HepG2 (cell line): ENCODE data around the gene PCGF6. TPM values are rescaled to one million over a fixed set of nuclear protein-coding genes. Genes with fewer than 3 reads are reported as not detected.

Experiments used
- ARID2 ChIP-seq: sonication (generic); formaldehyde crosslinking; IDR thresholded peaks from 2 replicates; pipeline ENCODE4 v1.8.1; 2022; ENCODE audit warnings: mild to moderate bottlenecking, missing genetic modification reagents, borderline replicate concordance
- ATF6 ChIP-seq: sonication (generic); formaldehyde crosslinking; conservative IDR thresholded peaks from 2 replicates; pipeline ENCODE4 v1.4.0; 2020; ENCODE audit warnings: missing genetic modification reagents
- CREB1 ChIP-seq, 2 experiments: fragments of 450-650 bp in 1 of 2; IDR thresholded peaks; 2 replicates each; pipeline ENCODE4 v1.6.1; 2016 to 2017; ENCODE audit warnings: control low read depth in 1 of 2, mild to moderate bottlenecking in 1 of 2, missing compliant biosample characterization in 1 of 2, missing genetic modification characterization in 1 of 2
- GATA4 ChIP-seq: sonication (generic); IDR thresholded peaks from 2 replicates; pipeline ENCODE4 v1.6.1; 2016; ENCODE audit warnings: antibody characterized with exemption, low read depth, borderline replicate concordance
- GZF1 ChIP-seq: sonication (generic); formaldehyde crosslinking; IDR thresholded peaks from 2 replicates; pipeline ENCODE4 v1.5.1; 2020; ENCODE audit warnings: mild to moderate bottlenecking, missing genetic modification reagents
- HDAC2 ChIP-seq: sonication (generic); formaldehyde crosslinking; IDR thresholded peaks from 2 replicates; pipeline ENCODE4 v1.4.0; 2020; ENCODE audit warnings: missing genetic modification reagents
- HIVEP1 ChIP-seq: sonication (generic); formaldehyde crosslinking; IDR thresholded peaks from 2 replicates; pipeline ENCODE4 v1.4.0; 2020; ENCODE audit warnings: mild to moderate bottlenecking, missing genetic modification reagents
- IRF2 ChIP-seq: IDR thresholded peaks from 2 replicates; pipeline ENCODE4 v1.6.1; 2018; ENCODE audit warnings: missing genetic modification reagents, missing compliant biosample characterization
- KLF13 ChIP-seq: sonication (generic); formaldehyde crosslinking; IDR thresholded peaks from 2 replicates; pipeline ENCODE4 v1.4.0; 2020; ENCODE audit warnings: mild to moderate bottlenecking, missing genetic modification reagents
- PAX8 ChIP-seq: sonication (generic); formaldehyde crosslinking; IDR thresholded peaks from 2 replicates; pipeline ENCODE4 v1.8.0; 2022; ENCODE audit warnings: mild to moderate bottlenecking, missing genetic modification reagents, borderline replicate concordance
- REXO4 ChIP-seq: sonication (generic); formaldehyde crosslinking; IDR thresholded peaks from 2 replicates; pipeline ENCODE4 v1.8.0; 2022; ENCODE audit warnings: missing genetic modification reagents, mild to moderate bottlenecking, borderline replicate concordance
- SALL2 ChIP-seq: sonication (generic); formaldehyde crosslinking; IDR thresholded peaks from 2 replicates; pipeline ENCODE4 v1.8.1; 2023; ENCODE audit warnings: mild to moderate bottlenecking, missing genetic modification reagents, inconsistent platforms
- SP5 ChIP-seq: IDR thresholded peaks from 2 replicates; pipeline ENCODE4 v1.6.1; 2016; ENCODE audit warnings: low read depth, borderline replicate concordance
- SRSF1 ChIP-seq: fragments of 200-400 bp; formaldehyde crosslinking; optimal IDR thresholded peaks from 2 replicates; pipeline ENCODE3; 2017; ENCODE audit warnings: mild to moderate bottlenecking, low read depth, low read length, moderate library complexity
- TOE1 ChIP-seq: sonication (generic); formaldehyde crosslinking; IDR thresholded peaks from 2 replicates; pipeline ENCODE4 v1.4.0; 2020; ENCODE audit warnings: mild to moderate bottlenecking, missing genetic modification reagents
- ZFP36 ChIP-seq: fragments of 150-350 bp; IDR thresholded peaks from 2 replicates; pipeline ENCODE4 v1.6.1; 2018; ENCODE audit warnings: borderline replicate concordance, low read length, low read depth; ENCODE audit not compliant: partially characterized antibody
- ZNF20 ChIP-seq: sonication (generic); formaldehyde crosslinking; IDR thresholded peaks from 2 replicates; pipeline ENCODE4 v1.4.0; 2020; ENCODE audit warnings: mild to moderate bottlenecking, moderate library complexity, missing genetic modification reagents
- ZNF225 ChIP-seq: sonication (generic); formaldehyde crosslinking; IDR thresholded peaks from 2 replicates; pipeline ENCODE4 v1.4.0; 2020; ENCODE audit warnings: mild to moderate bottlenecking, missing genetic modification reagents
- ZNF550 ChIP-seq: sonication (generic); formaldehyde crosslinking; IDR thresholded peaks from 2 replicates; pipeline ENCODE4 v1.4.0; 2020; ENCODE audit warnings: mild to moderate bottlenecking, missing genetic modification reagents, borderline replicate concordance
- ZNF605 ChIP-seq: sonication (generic); formaldehyde crosslinking; IDR thresholded peaks from 2 replicates; pipeline ENCODE4 v1.8.0; 2022; ENCODE audit warnings: mild to moderate bottlenecking, missing genetic modification reagents
- ZNF709 ChIP-seq: sonication (generic); formaldehyde crosslinking; IDR thresholded peaks from 2 replicates; pipeline ENCODE4 v1.5.0; 2020; ENCODE audit warnings: mild to moderate bottlenecking, missing genetic modification reagents
- ZNF747 ChIP-seq: sonication (generic); formaldehyde crosslinking; IDR thresholded peaks from 2 replicates; pipeline ENCODE4 v1.8.1; 2023; ENCODE audit warnings: missing genetic modification reagents, mild to moderate bottlenecking, borderline replicate concordance
- ZNF780A ChIP-seq: sonication (generic); formaldehyde crosslinking; IDR thresholded peaks from 2 replicates; pipeline ENCODE4 v1.8.0; 2022; ENCODE audit warnings: mild to moderate bottlenecking, missing genetic modification reagents, moderate library complexity
- ZNF792 ChIP-seq: IDR thresholded peaks from 2 replicates; pipeline ENCODE4 v1.6.1; 2016
- polyA plus RNA-seq, 8 experiments: library from polyadenylated mRNA; depleted of rRNA in 3 of 8; stranded (reverse) in 7 of 8; unstranded in 1 of 8; fragments of >200 nt; fragmentation: Illumina TruSeq in 4 of 8; extraction: Trizol in 4 of 8; gene quantifications; 2 replicates each; pipeline versions ENCODE4 v1.2.1 to v1.2.3, GENCODE V29; 2011 to 2016; ENCODE audit warnings: low read depth in 4 of 8, missing spikeins in 1 of 8, mixed read lengths in 1 of 8; ENCODE audit not compliant: insufficient read depth in 1 of 8
- total RNA-seq, 5 experiments: library from RNA; depleted of rRNA; stranded (reverse); fragments of >200 nt; fragmentation: Illumina TruSeq; extraction: Trizol; gene quantifications; 2 replicates each; pipeline ENCODE4 v1.2.3, GENCODE V29; 2016; ENCODE audit warnings: low read depth in 1 of 5
- TF ChIP-seq, protein P1 (sequence below): sonication (generic); formaldehyde crosslinking; IDR thresholded peaks from 2 replicates; pipeline ENCODE4 v1.8.1; 2023; ENCODE audit warnings: missing genetic modification reagents, inconsistent platforms, borderline replicate concordance
- TF ChIP-seq, protein P2 (sequence below): sonication (generic); formaldehyde crosslinking; IDR thresholded peaks from 2 replicates; pipeline ENCODE4 v1.5.1; 2020; ENCODE audit warnings: missing genetic modification reagents, mild to moderate bottlenecking, borderline replicate concordance

PCGF6 gene
- total and polyA plus RNA-seq, 2 of the 13 experiments (the other 11 are each of a cell fraction or from before 2014, with no cell fraction given) = 5.2 to 19.4 TPM

- peak; percentile 57 for TF ChIP-seq SRSF1
- peak; percentile 15; the same call in 1 of the 2 replicates for TF ChIP-seq SP5 (CRISPR knock-in tag)
- peak; percentile 58; the same call in 1 of the 2 replicates for TF ChIP-seq ARID2 (CRISPR knock-in tag)
- peak; percentile 52; the same call in 1 of the 2 replicates for TF ChIP-seq GATA4
- TF ChIP-seq, protein P1, sequence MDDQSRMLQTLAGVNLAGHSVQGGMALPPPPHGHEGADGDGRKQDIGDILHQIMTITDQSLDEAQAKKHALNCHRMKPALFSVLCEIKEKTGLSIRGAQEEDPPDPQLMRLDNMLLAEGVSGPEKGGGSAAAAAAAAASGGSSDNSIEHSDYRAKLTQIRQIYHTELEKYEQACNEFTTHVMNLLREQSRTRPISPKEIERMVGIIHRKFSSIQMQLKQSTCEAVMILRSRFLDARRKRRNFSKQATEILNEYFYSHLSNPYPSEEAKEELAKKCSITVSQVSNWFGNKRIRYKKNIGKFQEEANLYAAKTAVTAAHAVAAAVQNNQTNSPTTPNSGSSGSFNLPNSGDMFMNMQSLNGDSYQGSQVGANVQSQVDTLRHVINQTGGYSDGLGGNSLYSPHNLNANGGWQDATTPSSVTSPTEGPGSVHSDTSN = no peak
- peak; percentile 94 for TF ChIP-seq ZNF605
- peak; percentile 68; the same call in 1 of the 2 replicates for TF ChIP-seq GZF1 (CRISPR knock-in tag)
- no peak for TF ChIP-seq REXO4 (CRISPR knock-in tag)
- peak; percentile 90; the same call in 1 of the 2 replicates for TF ChIP-seq ZNF709 (CRISPR knock-in tag)
- TF ChIP-seq ZNF225 = no peak; the same call in 1 of the 2 replicates
- TF ChIP-seq SALL2 = peak; percentile 84
- peak; percentile 78; the same call in 1 of the 2 replicates for TF ChIP-seq HDAC2 (CRISPR knock-in tag)
- TF ChIP-seq CREB1 (IDR thresholded peaks at IDR 0.05) = peak; percentile 70
- TF ChIP-seq CREB1 (CRISPR knock-in tag; IDR thresholded peaks at IDR 0.05) = peak; percentile 92
- peak; percentile 48 for TF ChIP-seq IRF2 (CRISPR knock-in tag)
- no peak; the same call in 1 of the 2 replicates for TF ChIP-seq ZNF780A (CRISPR knock-in tag)
- TF ChIP-seq, protein P2, sequence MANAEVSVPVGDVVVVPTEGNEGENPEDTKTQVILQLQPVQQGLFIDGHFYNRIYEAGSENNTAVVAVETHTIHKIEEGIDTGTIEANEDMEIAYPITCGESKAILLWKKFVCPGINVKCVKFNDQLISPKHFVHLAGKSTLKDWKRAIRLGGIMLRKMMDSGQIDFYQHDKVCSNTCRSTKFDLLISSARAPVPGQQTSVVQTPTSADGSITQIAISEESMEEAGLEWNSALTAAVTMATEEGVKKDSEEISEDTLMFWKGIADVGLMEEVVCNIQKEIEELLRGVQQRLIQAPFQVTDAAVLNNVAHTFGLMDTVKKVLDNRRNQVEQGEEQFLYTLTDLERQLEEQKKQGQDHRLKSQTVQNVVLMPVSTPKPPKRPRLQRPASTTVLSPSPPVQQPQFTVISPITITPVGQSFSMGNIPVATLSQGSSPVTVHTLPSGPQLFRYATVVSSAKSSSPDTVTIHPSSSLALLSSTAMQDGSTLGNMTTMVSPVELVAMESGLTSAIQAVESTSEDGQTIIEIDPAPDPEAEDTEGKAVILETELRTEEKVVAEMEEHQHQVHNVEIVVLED = peak; percentile 78
- no peak; the same call in 1 of the 2 replicates for TF ChIP-seq ATF6 (CRISPR knock-in tag)
- TF ChIP-seq KLF13 (CRISPR knock-in tag) = no peak
- peak; percentile 53; the same call in 1 of the 2 replicates for TF ChIP-seq ZNF792 (CRISPR knock-in tag)
- no peak for TF ChIP-seq ZNF20 (CRISPR knock-in tag)
- TF ChIP-seq TOE1 (CRISPR knock-in tag) = no peak
- TF ChIP-seq HIVEP1 (CRISPR knock-in tag) = peak; percentile 60; the same call in 1 of the 2 replicates
- TF ChIP-seq ZNF747 (CRISPR knock-in tag) = 0 out of 2 replicates have a peak, but pooled peaks have one; percentile 14
- no peak for TF ChIP-seq ZFP36
- peak; percentile 47; the same call in 1 of the 2 replicates for TF ChIP-seq PAX8 (CRISPR knock-in tag)
- no peak for TF ChIP-seq ZNF550
Observed at GRCh38 chr10:103396067-103396788, 45.3 kb upstream of the PCGF6 start, which contains the start of the genes ATP5MK and PDCD11 (continued).
